Retinal pigment epithelial cell (primary cell): ENCODE measurements around the gene HEMK1.

Experiments used
- DNase-seq: peaks from one replicate; pipeline ENCODE4 v3.0.0-alpha.2; 2010; ENCODE audit warnings: low read depth
- H3K4me3 ChIP-seq: 2 replicates; pipeline ENCODE4 v1.5.1; 2011; ENCODE audit warnings: mild to moderate bottlenecking, low read length, control low read depth, moderate library complexity
- CTCF ChIP-seq: conservative IDR thresholded peaks from 2 replicates; pipeline ENCODE4 v1.5.1; 2011; ENCODE audit warnings: low read depth, low read length, control low read depth, inconsistent platforms

Gene HEMK1

GRCh38 chr3:50568947-50569749 is at the start of gene HEMK1:
Gene HEMK1, plus strand, starts transcription at chr3:50569522. Its CDS starts 1,583 bp downstream, at chr3:50571105.
- H3K4me3 ChIP-seq, result peak within 1 kb of the TSS; percentile 96
- no peak for TF ChIP-seq CTCF

GRCh38 chr3:50520849-50521248 is 48.5 kb upstream of the HEMK1 start:
- TF ChIP-seq CTCF, result no peak
- no peak for DNase-seq
- H3K4me3 ChIP-seq, result no peak overlapping the region

More at GRCh38 chr3:50568947-50569749, at the start of gene HEMK1:
- DNase-seq, result peak; percentile 66

GRCh38 chr3:50521572-50521971 is 47.8 kb upstream of the HEMK1 start:
- TF ChIP-seq CTCF, result no peak
- DNase-seq, result no peak
- H3K4me3 ChIP-seq, result no peak overlapping the region

- no peak for TF ChIP-seq CTCF
- no peak for DNase-seq
- H3K4me3 ChIP-seq, result no peak overlapping the region
Measured at GRCh38 chr3:50523279-50523811, 46.0 kb upstream of the HEMK1 start.

GRCh38 chr3:50524746-50525145 is 44.6 kb upstream of the HEMK1 start:
- TF ChIP-seq CTCF, result no peak
- no peak for DNase-seq
- no peak overlapping the region for H3K4me3 ChIP-seq

- no peak for DNase-seq
- no peak for TF ChIP-seq CTCF
- H3K4me3 ChIP-seq, result no peak overlapping the region
Measured at GRCh38 chr3:50525191-50525910, 44.0 kb upstream of the HEMK1 start.
